Measurements from ENCODE around the gene FXN.

FXN gene

DNA sequence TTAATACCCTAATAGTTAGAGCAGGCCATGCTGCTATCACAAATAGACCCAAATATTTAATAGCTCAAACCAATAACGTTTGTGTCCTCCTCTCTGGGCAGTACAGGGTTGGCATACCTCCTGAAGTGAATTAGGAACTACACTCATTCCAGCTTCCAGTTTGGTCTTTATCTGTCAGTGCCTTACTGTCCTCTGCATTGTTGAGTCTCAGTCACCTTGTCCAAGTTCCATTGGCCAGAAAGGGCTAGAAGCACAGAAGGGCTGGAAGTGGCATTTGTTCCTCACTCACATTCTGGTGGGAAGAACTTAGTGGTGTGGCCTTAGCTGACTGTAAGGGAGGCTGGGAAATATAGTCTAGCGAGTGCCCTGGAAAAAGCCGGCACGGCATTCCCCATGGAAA is 11.2 kb downstream of the FXN start:
- ATAC-seq: no peak
- TF ChIP-seq ESRRG (CRISPR knock-in tag; IDR thresholded peaks at IDR 0.05): no peak
- no peak for TF ChIP-seq PATZ1 (CRISPR knock-in tag; IDR thresholded peaks at IDR 0.05; ENCODE audit: borderline replicate concordance)
- no peak for TF ChIP-seq ZNF565 (CRISPR knock-in tag; conservative IDR thresholded peaks at IDR 0.05; ENCODE audit: low read depth)
- TF ChIP-seq ZFP3 (CRISPR knock-in tag; IDR thresholded peaks at IDR 0.05): no peak
- TF ChIP-seq ARNTL (CRISPR knock-in tag; IDR thresholded peaks at IDR 0.05; ENCODE audit: borderline replicate concordance, low read depth): no peak
- TF ChIP-seq, protein P1, sequence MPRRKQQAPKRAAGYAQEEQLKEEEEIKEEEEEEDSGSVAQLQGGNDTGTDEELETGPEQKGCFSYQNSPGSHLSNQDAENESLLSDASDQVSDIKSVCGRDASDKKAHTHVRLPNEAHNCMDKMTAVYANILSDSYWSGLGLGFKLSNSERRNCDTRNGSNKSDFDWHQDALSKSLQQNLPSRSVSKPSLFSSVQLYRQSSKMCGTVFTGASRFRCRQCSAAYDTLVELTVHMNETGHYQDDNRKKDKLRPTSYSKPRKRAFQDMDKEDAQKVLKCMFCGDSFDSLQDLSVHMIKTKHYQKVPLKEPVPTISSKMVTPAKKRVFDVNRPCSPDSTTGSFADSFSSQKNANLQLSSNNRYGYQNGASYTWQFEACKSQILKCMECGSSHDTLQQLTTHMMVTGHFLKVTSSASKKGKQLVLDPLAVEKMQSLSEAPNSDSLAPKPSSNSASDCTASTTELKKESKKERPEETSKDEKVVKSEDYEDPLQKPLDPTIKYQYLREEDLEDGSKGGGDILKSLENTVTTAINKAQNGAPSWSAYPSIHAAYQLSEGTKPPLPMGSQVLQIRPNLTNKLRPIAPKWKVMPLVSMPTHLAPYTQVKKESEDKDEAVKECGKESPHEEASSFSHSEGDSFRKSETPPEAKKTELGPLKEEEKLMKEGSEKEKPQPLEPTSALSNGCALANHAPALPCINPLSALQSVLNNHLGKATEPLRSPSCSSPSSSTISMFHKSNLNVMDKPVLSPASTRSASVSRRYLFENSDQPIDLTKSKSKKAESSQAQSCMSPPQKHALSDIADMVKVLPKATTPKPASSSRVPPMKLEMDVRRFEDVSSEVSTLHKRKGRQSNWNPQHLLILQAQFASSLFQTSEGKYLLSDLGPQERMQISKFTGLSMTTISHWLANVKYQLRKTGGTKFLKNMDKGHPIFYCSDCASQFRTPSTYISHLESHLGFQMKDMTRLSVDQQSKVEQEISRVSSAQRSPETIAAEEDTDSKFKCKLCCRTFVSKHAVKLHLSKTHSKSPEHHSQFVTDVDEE (CRISPR knock-in tag; IDR thresholded peaks at IDR 0.05): no peak
- TF ChIP-seq, protein P2, sequence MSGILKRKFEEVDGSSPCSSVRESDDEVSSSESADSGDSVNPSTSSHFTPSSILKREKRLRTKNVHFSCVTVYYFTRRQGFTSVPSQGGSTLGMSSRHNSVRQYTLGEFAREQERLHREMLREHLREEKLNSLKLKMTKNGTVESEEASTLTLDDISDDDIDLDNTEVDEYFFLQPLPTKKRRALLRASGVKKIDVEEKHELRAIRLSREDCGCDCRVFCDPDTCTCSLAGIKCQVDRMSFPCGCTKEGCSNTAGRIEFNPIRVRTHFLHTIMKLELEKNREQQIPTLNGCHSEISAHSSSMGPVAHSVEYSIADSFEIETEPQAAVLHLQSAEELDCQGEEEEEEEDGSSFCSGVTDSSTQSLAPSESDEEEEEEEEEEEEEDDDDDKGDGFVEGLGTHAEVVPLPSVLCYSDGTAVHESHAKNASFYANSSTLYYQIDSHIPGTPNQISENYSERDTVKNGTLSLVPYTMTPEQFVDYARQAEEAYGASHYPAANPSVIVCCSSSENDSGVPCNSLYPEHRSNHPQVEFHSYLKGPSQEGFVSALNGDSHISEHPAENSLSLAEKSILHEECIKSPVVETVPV (CRISPR knock-in tag; IDR thresholded peaks at IDR 0.05): no peak
- TF ChIP-seq ZC3H10 (CRISPR knock-in tag; IDR thresholded peaks at IDR 0.05): no peak
- TF ChIP-seq ISL1 (CRISPR knock-in tag; IDR thresholded peaks at IDR 0.05): no peak
- no peak for TF ChIP-seq TCF4 (CRISPR knock-in tag; IDR thresholded peaks at IDR 0.05; ENCODE audit: borderline replicate concordance)

- TF ChIP-seq ZFP30 (CRISPR knock-in tag; IDR thresholded peaks at IDR 0.05) (no peak), PATZ1 (CRISPR knock-in tag; IDR thresholded peaks at IDR 0.05; ENCODE audit: borderline replicate concordance) (no peak), ISL1 (CRISPR knock-in tag; IDR thresholded peaks at IDR 0.05) (no peak), TOX (CRISPR knock-in tag; IDR thresholded peaks at IDR 0.05; ENCODE audit: borderline replicate concordance) (no peak), GLIS3 (CRISPR knock-in tag; IDR thresholded peaks at IDR 0.05) (no peak), RARB (CRISPR knock-in tag; IDR thresholded peaks at IDR 0.05) (no peak), ESRRG (CRISPR knock-in tag; IDR thresholded peaks at IDR 0.05) (no peak), ARNTL (CRISPR knock-in tag; IDR thresholded peaks at IDR 0.05; ENCODE audit: borderline replicate concordance, low read depth) (no peak), ZNF8 (CRISPR knock-in tag; IDR thresholded peaks at IDR 0.05) (no peak), OSR1 (CRISPR knock-in tag; IDR thresholded peaks at IDR 0.05) (no peak), ZC3H10 (CRISPR knock-in tag; IDR thresholded peaks at IDR 0.05) (no peak), ZFP3 (CRISPR knock-in tag; IDR thresholded peaks at IDR 0.05) (no peak), ZNF565 (CRISPR knock-in tag; conservative IDR thresholded peaks at IDR 0.05; ENCODE audit: low read depth) (no peak), CSDC2 (CRISPR knock-in tag; IDR thresholded peaks at IDR 0.05) (no peak)
- TF ChIP-seq, protein P2 (CRISPR knock-in tag; IDR thresholded peaks at IDR 0.05): no peak
- TF ChIP-seq, protein P1 (CRISPR knock-in tag; IDR thresholded peaks at IDR 0.05): no peak
- TF ChIP-seq, protein P3, sequence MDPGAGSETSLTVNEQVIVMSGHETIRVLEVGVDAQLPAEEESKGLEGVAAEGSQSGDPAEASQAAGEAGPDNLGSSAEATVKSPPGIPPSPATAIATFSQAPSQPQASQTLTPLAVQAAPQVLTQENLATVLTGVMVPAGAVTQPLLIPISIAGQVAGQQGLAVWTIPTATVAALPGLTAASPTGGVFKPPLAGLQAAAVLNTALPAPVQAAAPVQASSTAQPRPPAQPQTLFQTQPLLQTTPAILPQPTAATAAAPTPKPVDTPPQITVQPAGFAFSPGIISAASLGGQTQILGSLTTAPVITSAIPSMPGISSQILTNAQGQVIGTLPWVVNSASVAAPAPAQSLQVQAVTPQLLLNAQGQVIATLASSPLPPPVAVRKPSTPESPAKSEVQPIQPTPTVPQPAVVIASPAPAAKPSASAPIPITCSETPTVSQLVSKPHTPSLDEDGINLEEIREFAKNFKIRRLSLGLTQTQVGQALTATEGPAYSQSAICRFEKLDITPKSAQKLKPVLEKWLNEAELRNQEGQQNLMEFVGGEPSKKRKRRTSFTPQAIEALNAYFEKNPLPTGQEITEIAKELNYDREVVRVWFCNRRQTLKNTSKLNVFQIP (CRISPR knock-in tag; IDR thresholded peaks at IDR 0.05; ENCODE audit: borderline replicate concordance, low read depth): no peak
- TF ChIP-seq, protein P4, sequence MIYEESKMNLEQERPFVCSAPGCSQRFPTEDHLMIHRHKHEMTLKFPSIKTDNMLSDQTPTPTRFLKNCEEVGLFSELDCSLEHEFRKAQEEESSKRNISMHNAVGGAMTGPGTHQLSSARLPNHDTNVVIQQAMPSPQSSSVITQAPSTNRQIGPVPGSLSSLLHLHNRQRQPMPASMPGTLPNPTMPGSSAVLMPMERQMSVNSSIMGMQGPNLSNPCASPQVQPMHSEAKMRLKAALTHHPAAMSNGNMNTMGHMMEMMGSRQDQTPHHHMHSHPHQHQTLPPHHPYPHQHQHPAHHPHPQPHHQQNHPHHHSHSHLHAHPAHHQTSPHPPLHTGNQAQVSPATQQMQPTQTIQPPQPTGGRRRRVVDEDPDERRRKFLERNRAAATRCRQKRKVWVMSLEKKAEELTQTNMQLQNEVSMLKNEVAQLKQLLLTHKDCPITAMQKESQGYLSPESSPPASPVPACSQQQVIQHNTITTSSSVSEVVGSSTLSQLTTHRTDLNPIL (CRISPR knock-in tag; IDR thresholded peaks at IDR 0.05; ENCODE audit: low read depth): no peak
- no peak for ATAC-seq
Observed at GRCh38 chr9:69047371-69047770, 11.8 kb downstream of the FXN start.

Data from SK-N-SH treated with all-trans-retinoic acid at 6 μM for 48 hours (cell line).